ENCODE results near the gene CST3.

DNA sequence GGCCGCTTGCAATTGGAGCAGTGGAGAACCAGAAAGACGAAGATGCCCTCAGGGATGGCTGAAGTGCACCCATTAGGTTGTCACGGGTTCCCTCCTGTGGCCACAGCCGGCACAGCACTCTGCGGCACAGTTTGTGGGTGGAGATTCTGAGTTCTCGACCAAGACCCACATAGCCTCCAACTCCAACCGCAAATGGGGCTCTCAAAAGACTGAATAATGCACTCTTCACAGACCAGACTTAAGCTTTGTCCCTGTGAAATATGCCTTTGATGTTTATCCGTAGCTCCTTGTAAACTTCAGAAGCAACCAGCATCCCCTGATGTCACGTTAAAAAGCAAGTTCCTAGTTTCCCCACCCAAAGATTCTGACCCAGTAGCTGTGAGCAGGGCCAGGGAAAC is 31.1 kb downstream of the CST3 start:
- TF ChIP-seq, protein P1, sequence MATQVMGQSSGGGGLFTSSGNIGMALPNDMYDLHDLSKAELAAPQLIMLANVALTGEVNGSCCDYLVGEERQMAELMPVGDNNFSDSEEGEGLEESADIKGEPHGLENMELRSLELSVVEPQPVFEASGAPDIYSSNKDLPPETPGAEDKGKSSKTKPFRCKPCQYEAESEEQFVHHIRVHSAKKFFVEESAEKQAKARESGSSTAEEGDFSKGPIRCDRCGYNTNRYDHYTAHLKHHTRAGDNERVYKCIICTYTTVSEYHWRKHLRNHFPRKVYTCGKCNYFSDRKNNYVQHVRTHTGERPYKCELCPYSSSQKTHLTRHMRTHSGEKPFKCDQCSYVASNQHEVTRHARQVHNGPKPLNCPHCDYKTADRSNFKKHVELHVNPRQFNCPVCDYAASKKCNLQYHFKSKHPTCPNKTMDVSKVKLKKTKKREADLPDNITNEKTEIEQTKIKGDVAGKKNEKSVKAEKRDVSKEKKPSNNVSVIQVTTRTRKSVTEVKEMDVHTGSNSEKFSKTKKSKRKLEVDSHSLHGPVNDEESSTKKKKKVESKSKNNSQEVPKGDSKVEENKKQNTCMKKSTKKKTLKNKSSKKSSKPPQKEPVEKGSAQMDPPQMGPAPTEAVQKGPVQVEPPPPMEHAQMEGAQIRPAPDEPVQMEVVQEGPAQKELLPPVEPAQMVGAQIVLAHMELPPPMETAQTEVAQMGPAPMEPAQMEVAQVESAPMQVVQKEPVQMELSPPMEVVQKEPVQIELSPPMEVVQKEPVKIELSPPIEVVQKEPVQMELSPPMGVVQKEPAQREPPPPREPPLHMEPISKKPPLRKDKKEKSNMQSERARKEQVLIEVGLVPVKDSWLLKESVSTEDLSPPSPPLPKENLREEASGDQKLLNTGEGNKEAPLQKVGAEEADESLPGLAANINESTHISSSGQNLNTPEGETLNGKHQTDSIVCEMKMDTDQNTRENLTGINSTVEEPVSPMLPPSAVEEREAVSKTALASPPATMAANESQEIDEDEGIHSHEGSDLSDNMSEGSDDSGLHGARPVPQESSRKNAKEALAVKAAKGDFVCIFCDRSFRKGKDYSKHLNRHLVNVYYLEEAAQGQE (IDR thresholded peaks at IDR 0.05; ENCODE audit: insufficient read depth in 1 of 2, low read depth in 2 of 2, low read length in 2 of 2), result no peak
- TF ChIP-seq TAF1 (IDR thresholded peaks at IDR 0.05; ENCODE audit: borderline replicate concordance, insufficient read depth, low read length) (no peak), POLR2AphosphoS5 (IDR thresholded peaks at IDR 0.05; ENCODE audit: low read depth, low read length) (no peak), FOXP2 (optimal IDR thresholded peaks at IDR 0.05; ENCODE audit: borderline replicate concordance, extremely low read depth, extremely low read length, insufficient read depth) (no peak)

Data from PFSK-1 (cell line).